ENCODE measurements around the gene CCNF.

DNA sequence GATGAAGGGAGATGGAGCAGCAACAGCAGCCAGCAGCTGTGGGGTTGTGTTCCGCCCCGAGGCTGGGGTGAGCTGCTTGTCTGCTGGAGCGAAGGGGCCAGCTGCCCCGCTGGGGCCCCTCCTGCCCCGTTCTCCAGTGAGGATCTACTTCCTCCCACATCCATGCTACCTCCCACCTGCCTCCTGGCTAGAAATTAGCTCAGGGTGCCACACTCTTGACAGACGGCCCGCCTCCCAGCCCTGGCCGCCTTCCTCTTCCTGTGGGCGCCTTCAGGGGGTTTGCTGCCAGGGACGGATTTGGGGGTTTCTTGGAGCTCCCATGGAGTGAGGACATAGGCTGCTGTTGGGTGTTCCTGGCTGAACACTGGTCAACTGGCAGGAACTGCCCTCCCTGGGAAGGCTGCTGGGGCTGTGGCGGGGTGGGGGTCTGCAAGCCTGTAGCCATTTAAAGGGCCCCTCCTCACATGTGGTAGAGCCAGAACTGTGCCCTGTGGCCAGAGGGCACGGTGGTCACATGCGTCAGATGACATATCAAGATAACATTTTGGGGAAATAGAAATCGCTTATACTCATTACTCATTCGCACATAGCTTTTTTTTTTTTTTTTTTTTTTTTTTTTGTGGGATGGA is 58.8 kb downstream of the CCNF start:
- no peak for TF ChIP-seq ZBTB33 (IDR thresholded peaks at IDR 0.05)
- TF ChIP-seq, protein P1, sequence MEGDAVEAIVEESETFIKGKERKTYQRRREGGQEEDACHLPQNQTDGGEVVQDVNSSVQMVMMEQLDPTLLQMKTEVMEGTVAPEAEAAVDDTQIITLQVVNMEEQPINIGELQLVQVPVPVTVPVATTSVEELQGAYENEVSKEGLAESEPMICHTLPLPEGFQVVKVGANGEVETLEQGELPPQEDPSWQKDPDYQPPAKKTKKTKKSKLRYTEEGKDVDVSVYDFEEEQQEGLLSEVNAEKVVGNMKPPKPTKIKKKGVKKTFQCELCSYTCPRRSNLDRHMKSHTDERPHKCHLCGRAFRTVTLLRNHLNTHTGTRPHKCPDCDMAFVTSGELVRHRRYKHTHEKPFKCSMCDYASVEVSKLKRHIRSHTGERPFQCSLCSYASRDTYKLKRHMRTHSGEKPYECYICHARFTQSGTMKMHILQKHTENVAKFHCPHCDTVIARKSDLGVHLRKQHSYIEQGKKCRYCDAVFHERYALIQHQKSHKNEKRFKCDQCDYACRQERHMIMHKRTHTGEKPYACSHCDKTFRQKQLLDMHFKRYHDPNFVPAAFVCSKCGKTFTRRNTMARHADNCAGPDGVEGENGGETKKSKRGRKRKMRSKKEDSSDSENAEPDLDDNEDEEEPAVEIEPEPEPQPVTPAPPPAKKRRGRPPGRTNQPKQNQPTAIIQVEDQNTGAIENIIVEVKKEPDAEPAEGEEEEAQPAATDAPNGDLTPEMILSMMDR (IDR thresholded peaks at IDR 0.05; ENCODE audit: low read depth, low read length, missing input control), result no peak
- no peak for TF ChIP-seq RXRA (IDR thresholded peaks at IDR 0.05)
- TF ChIP-seq TAF1 (conservative IDR thresholded peaks at IDR 0.05), result no peak
- TF ChIP-seq GABPA (IDR thresholded peaks at IDR 0.05 in 1 of 2, conservative IDR thresholded peaks at IDR 0.05 in 1 of 2), result no peak
- TF ChIP-seq REST (IDR thresholded peaks at IDR 0.05), result no peak
- TF ChIP-seq RAD21 (IDR thresholded peaks at IDR 0.05), result no peak
- TF ChIP-seq MAX (IDR thresholded peaks at IDR 0.05), result no peak
- TF ChIP-seq JUND (IDR thresholded peaks at IDR 0.05), result no peak
- TF ChIP-seq FOXA1 (IDR thresholded peaks at IDR 0.05), result no peak
- no peak for TF ChIP-seq EGR1 (IDR thresholded peaks at IDR 0.05; ENCODE audit: low read depth in 2 of 2)
- no peak for TF ChIP-seq YY1 (IDR thresholded peaks at IDR 0.05)
- TF ChIP-seq, protein P2, sequence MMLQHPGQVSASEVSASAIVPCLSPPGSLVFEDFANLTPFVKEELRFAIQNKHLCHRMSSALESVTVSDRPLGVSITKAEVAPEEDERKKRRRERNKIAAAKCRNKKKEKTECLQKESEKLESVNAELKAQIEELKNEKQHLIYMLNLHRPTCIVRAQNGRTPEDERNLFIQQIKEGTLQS (IDR thresholded peaks at IDR 0.05), result no peak
